Hepatocyte (in vitro differentiated cells): ENCODE data around the gene SYAP1. TPM values are rescaled to one million over a fixed set of nuclear protein-coding genes. Genes with fewer than 3 reads are reported as not detected.

Experiments used
- DNase-seq: peaks from one replicate; pipeline ENCODE4 v3.0.0-alpha.2; 2016; ENCODE audit warnings: low spot score
- H2AFZ ChIP-seq: fragments of 200-600 bp; sonication (generic); 2 replicates; pipeline ENCODE4 v1.6.0; 2016; ENCODE audit warnings: antibody characterized with exemption, mild to moderate bottlenecking
- H3K27ac ChIP-seq: fragments of 200-600 bp; sonication (generic); 2 replicates; pipeline ENCODE4 v1.5.1; 2016; ENCODE audit warnings: mild to moderate bottlenecking
- H3K27me3 ChIP-seq: fragments of 200-600 bp; sonication (generic); 2 replicates; pipeline ENCODE4 v1.6.1; 2016
- H3K36me3 ChIP-seq: fragments of 200-600 bp; sonication (generic); replicated peaks from 2 replicates; pipeline ENCODE4 v1.5.1; 2016; ENCODE audit warnings: low read depth; ENCODE audit not compliant: insufficient read depth
- H3K4me1 ChIP-seq: fragments of 200-600 bp; sonication (generic); 2 replicates; pipeline ENCODE4 v1.5.1; 2016; ENCODE audit warnings: mild to moderate bottlenecking, moderate library complexity; ENCODE audit not compliant: insufficient read depth
- H3K4me2 ChIP-seq: fragments of 200-600 bp; sonication (generic); 2 replicates; pipeline ENCODE4 v1.6.0; 2016
- H3K4me3 ChIP-seq: fragments of 200-600 bp; sonication (generic); 2 replicates; pipeline ENCODE4 v1.5.1; 2016; ENCODE audit warnings: mild to moderate bottlenecking
- H3K79me2 ChIP-seq: fragments of 200-600 bp; sonication (generic); 2 replicates; pipeline ENCODE4 v1.6.0; 2017; ENCODE audit warnings: mild to moderate bottlenecking
- H3K9me2 ChIP-seq: fragments of 200-600 bp; sonication (generic); replicated peaks from 2 replicates; pipeline ENCODE4 v1.6.0; 2017; ENCODE audit warnings: mild to moderate bottlenecking; ENCODE audit not compliant: insufficient read depth
- H3K9me3 ChIP-seq: fragments of 200-600 bp; sonication (generic); 2 replicates; pipeline ENCODE4 v1.5.1; 2016; ENCODE audit warnings: low read depth, mild to moderate bottlenecking
- H4K20me1 ChIP-seq: fragments of 200-600 bp; sonication (generic); 2 replicates; pipeline ENCODE4 v1.6.0; 2016; ENCODE audit warnings: mild to moderate bottlenecking; ENCODE audit not compliant: insufficient read depth, poor library complexity, severe bottlenecking
- CTCF ChIP-seq: fragments of 200-600 bp; sonication (generic); IDR thresholded peaks from 2 replicates; pipeline ENCODE4 v1.5.1; 2016; ENCODE audit warnings: antibody characterized with exemption, mild to moderate bottlenecking; ENCODE audit not compliant: poor library complexity
- EZH2 ChIP-seq: fragments of 200-600 bp; sonication (generic); IDR thresholded peaks from 2 replicates; pipeline ENCODE4 v1.6.1; 2016; ENCODE audit warnings: antibody characterized with exemption, mild to moderate bottlenecking, borderline replicate concordance
- EZH2phosphoT487 ChIP-seq: fragments of 200-600 bp; sonication (generic); IDR thresholded peaks from one replicate; pipeline ENCODE4 v1.6.1; 2018; ENCODE audit warnings: antibody characterized with exemption, mild to moderate bottlenecking, low read depth, moderate library complexity; ENCODE audit not compliant: unreplicated experiment, severe bottlenecking
- WGBS: methylation state at CpG from one replicate; pipeline ENCODE4 v1.1.6; 2016; ENCODE audit warnings: low lambda C conversion rate; ENCODE audit errors: missing lambda C conversion rate; 5-methylcytosine and 5-hydroxymethylcytosine counted together
- polyA plus RNA-seq: library from polyadenylated mRNA; unstranded; fragments of >200 nt; fragmentation: Nextera tagmentation; extraction: Ambion mirVana; gene quantifications from 2 replicates; pipeline ENCODE4 v1.2.1, GENCODE V29; 2016
- total RNA-seq: library from RNA; depleted of rRNA; stranded (reverse); fragments of >200 nt; gene quantifications from 2 replicates; pipeline ENCODE4 v1.2.3, GENCODE V29; 2014

Gene SYAP1
- total and polyA plus RNA-seq, 2 experiments from 2014 or later = 52.1 to 57.8 TPM

- H3K79me2 ChIP-seq = peaks cover 53% of the 10 kb centered on the region
- peak overlapping the region; percentile 40 for H2AFZ ChIP-seq
Observed at GRCh38 chrX:16786791-16787735, 67.7 kb downstream of the SYAP1 start.

GRCh38 chrX:16788477-16788876 is 69.1 kb downstream of the SYAP1 start:
- DNase-seq = no peak
- 90% methylated on average over 5 of the region's 5 CpGs for WGBS
- H3K36me3 ChIP-seq = no peaks in the 10 kb centered on the region
- H3K27me3 ChIP-seq = no peaks in the 10 kb centered on the region
- peaks cover 67% of the 10 kb centered on the region for H3K79me2 ChIP-seq
- TF ChIP-seq EZH2 (no peak), CTCF (no peak), EZH2phosphoT487 (no peak)
- H4K20me1 ChIP-seq = peaks cover 14% of the 10 kb centered on the region
- peak overlapping the region; percentile 96 for H3K4me2 ChIP-seq
- no peaks in the 10 kb centered on the region for H3K9me2 ChIP-seq
- H3K9me3 ChIP-seq = no peaks in the 10 kb centered on the region
- no peak overlapping the region for H2AFZ ChIP-seq
- H3K27ac ChIP-seq = no peak overlapping the region
- no peaks in the 10 kb centered on the region for H3K4me1 ChIP-seq
- no peak overlapping the region for H3K4me3 ChIP-seq

More at GRCh38 chrX:16786791-16787735, 67.7 kb downstream of the SYAP1 start:
- 13% methylated on average over 21 of the region's 73 CpGs for WGBS
- Histone ChIP-seq H3K4me1 (no peaks in the 10 kb centered on the region), H3K4me3 (peak overlapping the region; percentile 32), H3K27ac (peak overlapping the region; percentile 83), H3K36me3 (no peaks in the 10 kb centered on the region), H3K4me2 (peak overlapping the region; percentile 96), H3K9me2 (no peaks in the 10 kb centered on the region), H3K9me3 (no peaks in the 10 kb centered on the region), H3K27me3 (no peaks in the 10 kb centered on the region), H4K20me1 (peaks cover 9% of the 10 kb centered on the region)
- no peak for TF ChIP-seq CTCF
- peak; percentile 58 for DNase-seq

GRCh38 chrX:16796298-16796697 is 76.9 kb downstream of the SYAP1 start:
- TF ChIP-seq CTCF = no peak
- Histone ChIP-seq H3K4me1 (no peaks in the 10 kb centered on the region), H3K36me3 (no peaks in the 10 kb centered on the region), H3K9me2 (no peaks in the 10 kb centered on the region), H3K27me3 (no peaks in the 10 kb centered on the region), H3K9me3 (no peaks in the 10 kb centered on the region), H2AFZ (no peak overlapping the region), H3K4me3 (no peak overlapping the region), H3K27ac (no peak overlapping the region), H3K4me2 (no peak overlapping the region), H3K79me2 (peaks cover 86% of the 10 kb centered on the region), H4K20me1 (peaks cover 5% of the 10 kb centered on the region)
- 88% methylated on average over 4 of the region's 4 CpGs for WGBS
- no peak for DNase-seq
